ENCODE data around the gene KRT10. TPM values are rescaled to one million over a fixed set of nuclear protein-coding genes. Genes with fewer than 3 reads are reported as not detected.
"Not testable (repeated sequence)": the region's sequence is repeated elsewhere in the genome, so short reads cannot be mapped to it uniquely, and the experiment has no call there.

Gene KRT10
- total RNA-seq, 1 donor from 2014 or later: 27.1 TPM

GRCh38 chr17:40817103-40817682 lies 5.2 kb downstream of the KRT10 start:
- H3K9me3 Mint-ChIP-seq (ENCODE audit: unreplicated experiment): no peaks in the 10 kb centered on the region
- no peaks in the 10 kb centered on the region for H3K36me3 Mint-ChIP-seq (ENCODE audit: unreplicated experiment)
- H3K27ac Mint-ChIP-seq (ENCODE audit: unreplicated experiment): no peak overlapping the region
- no peak for TF ChIP-seq CTCF (IDR thresholded peaks at IDR 0.05; ENCODE audit: partially characterized antibody, unreplicated experiment)
- peak overlapping the region; percentile 96 for H3K4me3 Mint-ChIP-seq (ENCODE audit: unreplicated experiment)
- no peaks in the 10 kb centered on the region for H3K27me3 Mint-ChIP-seq (ENCODE audit: unreplicated experiment)
- peaks cover 2% of the 10 kb centered on the region for H3K4me1 Mint-ChIP-seq (ENCODE audit: low read depth, unreplicated experiment)
- no peak for DNase-seq

GRCh38 chr17:40816569-40816968 lies 5.8 kb downstream of the KRT10 start:
- H3K9me3 Mint-ChIP-seq (ENCODE audit: unreplicated experiment): no peaks in the 10 kb centered on the region
- no peaks in the 10 kb centered on the region for H3K27me3 Mint-ChIP-seq (ENCODE audit: unreplicated experiment)
- no peak overlapping the region for H3K4me3 Mint-ChIP-seq (ENCODE audit: unreplicated experiment)

GRCh38 chr17:40815381-40815780 lies 7.0 kb downstream of the KRT10 start:
- no peak overlapping the region for H3K4me3 Mint-ChIP-seq (ENCODE audit: unreplicated experiment)
- H3K9me3 Mint-ChIP-seq (ENCODE audit: unreplicated experiment): no peaks in the 10 kb centered on the region
- DNase-seq: no peak
- no peaks in the 10 kb centered on the region for H3K36me3 Mint-ChIP-seq (ENCODE audit: unreplicated experiment)
- TF ChIP-seq CTCF (IDR thresholded peaks at IDR 0.05; ENCODE audit: partially characterized antibody, unreplicated experiment): no peak
- H3K27ac Mint-ChIP-seq (ENCODE audit: unreplicated experiment): no peak overlapping the region
- H3K4me1 Mint-ChIP-seq (ENCODE audit: low read depth, unreplicated experiment): peaks cover 2% of the 10 kb centered on the region
- no peaks in the 10 kb centered on the region for H3K27me3 Mint-ChIP-seq (ENCODE audit: unreplicated experiment)

More at GRCh38 chr17:40816569-40816968, 5.8 kb downstream of the KRT10 start:
- peaks cover 2% of the 10 kb centered on the region for H3K4me1 Mint-ChIP-seq (ENCODE audit: low read depth, unreplicated experiment)
- DNase-seq: no peak
- TF ChIP-seq CTCF (IDR thresholded peaks at IDR 0.05; ENCODE audit: partially characterized antibody, unreplicated experiment): no peak
- H3K36me3 Mint-ChIP-seq (ENCODE audit: unreplicated experiment): no peaks in the 10 kb centered on the region
- H3K27ac Mint-ChIP-seq (ENCODE audit: unreplicated experiment): no peak overlapping the region

GRCh38 chr17:40814657-40815056 lies 7.8 kb downstream of the KRT10 start:
- not testable (repeated sequence) for H3K9me3 Mint-ChIP-seq (ENCODE audit: unreplicated experiment); H3K27ac Mint-ChIP-seq (ENCODE audit: unreplicated experiment); H3K4me1 Mint-ChIP-seq (ENCODE audit: low read depth, unreplicated experiment)

GRCh38 chr17:40813804-40814203 lies 8.6 kb downstream of the KRT10 start:
- no peaks in the 10 kb centered on the region for H3K9me3 Mint-ChIP-seq (ENCODE audit: unreplicated experiment)
- H3K4me3 Mint-ChIP-seq (ENCODE audit: unreplicated experiment): no peak overlapping the region
- H3K27ac Mint-ChIP-seq (ENCODE audit: unreplicated experiment): no peak overlapping the region
- TF ChIP-seq CTCF (IDR thresholded peaks at IDR 0.05; ENCODE audit: partially characterized antibody, unreplicated experiment): no peak
- H3K4me1 Mint-ChIP-seq (ENCODE audit: low read depth, unreplicated experiment): peaks cover 2% of the 10 kb centered on the region
- no peak for DNase-seq
- H3K36me3 Mint-ChIP-seq (ENCODE audit: unreplicated experiment): no peaks in the 10 kb centered on the region
- no peaks in the 10 kb centered on the region for H3K27me3 Mint-ChIP-seq (ENCODE audit: unreplicated experiment)

More at GRCh38 chr17:40814657-40815056, 7.8 kb downstream of the KRT10 start:
- H3K4me3 Mint-ChIP-seq (ENCODE audit: unreplicated experiment); DNase-seq; H3K27me3 Mint-ChIP-seq (ENCODE audit: unreplicated experiment); H3K36me3 Mint-ChIP-seq (ENCODE audit: unreplicated experiment): not testable (repeated sequence)
